Nephron progenitor cell (in vitro differentiated cells): ENCODE data around the gene LCTL.

ENCODE experiments used
- DNase-seq: peaks from one replicate; pipeline ENCODE4 v3.0.0; 2021
- H3K27ac Mint-ChIP-seq: 2 replicates; pipeline ENCODE4 v1.8.0; 2021; ENCODE audit warnings: mild to moderate bottlenecking, moderate library complexity, mixed read lengths
- H3K27me3 Mint-ChIP-seq: 2 replicates; pipeline ENCODE4 v1.8.0; 2021; ENCODE audit warnings: mild to moderate bottlenecking, low read depth, mixed read lengths; ENCODE audit not compliant: poor library complexity
- H3K36me3 Mint-ChIP-seq: 2 replicates; pipeline ENCODE4 v1.8.0; 2021; ENCODE audit warnings: low read depth, mixed read lengths
- H3K4me1 Mint-ChIP-seq: 2 replicates; pipeline ENCODE4 v1.8.0; 2021; ENCODE audit warnings: mixed read lengths
- H3K4me3 Mint-ChIP-seq: 2 replicates; pipeline ENCODE4 v1.8.0; 2021; ENCODE audit warnings: mild to moderate bottlenecking, moderate library complexity, mixed read lengths
- H3K9me3 Mint-ChIP-seq: 2 replicates; pipeline ENCODE4 v1.8.0; 2021; ENCODE audit warnings: mild to moderate bottlenecking, moderate library complexity, mixed read lengths
- CTCF ChIP-seq: fragments of 200-600 bp; sonication (generic); IDR thresholded peaks from 2 replicates; pipeline ENCODE4 v1.5.0; 2021; ENCODE audit warnings: antibody characterized with exemption

The LCTL gene

GRCh38 chr15:66570842-66571478, 5.2 kb upstream of the LCTL start:
- H3K27me3 Mint-ChIP-seq = peaks cover 14% of the 10 kb centered on the region
- no peak for TF ChIP-seq CTCF
- no peaks in the 10 kb centered on the region for H3K9me3 Mint-ChIP-seq
- no peak for DNase-seq
- H3K4me3 Mint-ChIP-seq = no peak overlapping the region
- no peak overlapping the region for H3K27ac Mint-ChIP-seq
- H3K4me1 Mint-ChIP-seq = peaks cover 13% of the 10 kb centered on the region
- H3K36me3 Mint-ChIP-seq = no peaks in the 10 kb centered on the region

GRCh38 chr15:66570327-66570726, 4.5 kb upstream of the LCTL start:
- H3K4me1 Mint-ChIP-seq = peaks cover 19% of the 10 kb centered on the region
- H3K27ac Mint-ChIP-seq = no peak overlapping the region
- H3K9me3 Mint-ChIP-seq = no peaks in the 10 kb centered on the region
- H3K4me3 Mint-ChIP-seq = no peak overlapping the region
- no peaks in the 10 kb centered on the region for H3K36me3 Mint-ChIP-seq
- no peak for DNase-seq
- no peak for TF ChIP-seq CTCF
- H3K27me3 Mint-ChIP-seq = peaks cover 11% of the 10 kb centered on the region

- no peak for TF ChIP-seq CTCF
- Mint-ChIP-seq H3K36me3 (no peaks in the 10 kb centered on the region), H3K4me3 (no peak overlapping the region), H3K27ac (no peak overlapping the region), H3K27me3 (peaks cover 8% of the 10 kb centered on the region), H3K4me1 (peaks cover 26% of the 10 kb centered on the region), H3K9me3 (no peaks in the 10 kb centered on the region)
- DNase-seq = no peak
Observed at GRCh38 chr15:66569461-66570137, 3.8 kb upstream of the LCTL start.

- DNase-seq = no peak
- Mint-ChIP-seq H3K9me3 (no peaks in the 10 kb centered on the region), H3K4me3 (no peak overlapping the region), H3K27ac (no peak overlapping the region), H3K4me1 (peaks cover 29% of the 10 kb centered on the region), H3K36me3 (no peaks in the 10 kb centered on the region), H3K27me3 (peaks cover 8% of the 10 kb centered on the region)
- TF ChIP-seq CTCF = no peak
Observed at GRCh38 chr15:66567897-66568296, 2.1 kb upstream of the LCTL start.

GRCh38 chr15:66566963-66567531, 1.2 kb upstream of the LCTL start:
- Mint-ChIP-seq H3K27me3 (peaks cover 8% of the 10 kb centered on the region), H3K27ac (peak overlapping the region; percentile 64), H3K36me3 (no peaks in the 10 kb centered on the region), H3K9me3 (no peaks in the 10 kb centered on the region), H3K4me3 (peak overlapping the region; percentile 55), H3K4me1 (peaks cover 29% of the 10 kb centered on the region)
- peak; percentile 78 for DNase-seq
- TF ChIP-seq CTCF = peak; percentile 72
